MM.1S (cell line): Measurements from ENCODE around the gene SGPL1.

ENCODE experiments used
- CTCF ChIP-seq: fragments of 300-600 bp; sonication (generic); IDR thresholded peaks from 2 replicates; pipeline ENCODE4 v1.5.1; 2016; ENCODE audit warnings: antibody characterized with exemption, low read length, mixed read lengths
- EZH2phosphoT487 ChIP-seq: fragments of 300-600 bp; sonication (generic); IDR thresholded peaks from 2 replicates; pipeline ENCODE4 v1.6.1; 2018; ENCODE audit warnings: antibody characterized with exemption, low read length

- TF ChIP-seq CTCF (no peak), EZH2phosphoT487 (no peak)
These were observed 34.3 kb downstream of the SGPL1 start for GRCh38 chr10:70850097-70850496.
